ENCODE data around the gene ACP7. TPM values are rescaled to one million over a fixed set of nuclear protein-coding genes. Genes with fewer than 3 reads are reported as not detected.

ACP7 gene
- total and polyA plus RNA-seq, 2 experiments from 2014 or later: 0.27 to 0.45 TPM

GRCh38 chr19:39080431-39080830 is 3.7 kb upstream of the ACP7 start (continued):
- TF ChIP-seq, protein P1, sequence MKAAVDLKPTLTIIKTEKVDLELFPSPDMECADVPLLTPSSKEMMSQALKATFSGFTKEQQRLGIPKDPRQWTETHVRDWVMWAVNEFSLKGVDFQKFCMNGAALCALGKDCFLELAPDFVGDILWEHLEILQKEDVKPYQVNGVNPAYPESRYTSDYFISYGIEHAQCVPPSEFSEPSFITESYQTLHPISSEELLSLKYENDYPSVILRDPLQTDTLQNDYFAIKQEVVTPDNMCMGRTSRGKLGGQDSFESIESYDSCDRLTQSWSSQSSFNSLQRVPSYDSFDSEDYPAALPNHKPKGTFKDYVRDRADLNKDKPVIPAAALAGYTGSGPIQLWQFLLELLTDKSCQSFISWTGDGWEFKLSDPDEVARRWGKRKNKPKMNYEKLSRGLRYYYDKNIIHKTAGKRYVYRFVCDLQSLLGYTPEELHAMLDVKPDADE (IDR thresholded peaks at IDR 0.05): no peak
- TF ChIP-seq ZNF331 (CRISPR knock-in tag; IDR thresholded peaks at IDR 0.05; ENCODE audit: low read depth) (no peak), STAT1 (IDR thresholded peaks at IDR 0.05; ENCODE audit: unreplicated experiment) (no peak), POLR2AphosphoS5 (IDR thresholded peaks at IDR 0.05; ENCODE audit: low read depth) (no peak)

- DNase-seq (ENCODE audit: low spot score): no peak
- peaks cover 19% of the 10 kb centered on the region for H3K4me1 Mint-ChIP-seq
- peaks cover 38% of the 10 kb centered on the region for H3K27me3 Mint-ChIP-seq (ENCODE audit: insufficient read depth, low read depth, poor library complexity)
- TF ChIP-seq, protein P1 (IDR thresholded peaks at IDR 0.05): no peak
- TF ChIP-seq POLR2AphosphoS5 (IDR thresholded peaks at IDR 0.05; ENCODE audit: low read depth) (no peak), NANOG (IDR thresholded peaks at IDR 0.05; ENCODE audit: borderline replicate concordance) (no peak), EZH2phosphoT487 (IDR thresholded peaks at IDR 0.05; ENCODE audit: unreplicated experiment) (no peak), REST (IDR thresholded peaks at IDR 0.05; ENCODE audit: unreplicated experiment) (no peak), JUNB (IDR thresholded peaks at IDR 0.05; ENCODE audit: unreplicated experiment) (no peak), CREB1 (CRISPR knock-in tag; IDR thresholded peaks at IDR 0.05; ENCODE audit: low read depth) (no peak), EZH2 (IDR thresholded peaks at IDR 0.05; ENCODE audit: low read depth, unreplicated experiment) (no peak), ZNF114 (CRISPR knock-in tag; IDR thresholded peaks at IDR 0.05) (no peak), ZNF331 (CRISPR knock-in tag; IDR thresholded peaks at IDR 0.05; ENCODE audit: low read depth) (no peak)
- TF ChIP-seq, protein P2, sequence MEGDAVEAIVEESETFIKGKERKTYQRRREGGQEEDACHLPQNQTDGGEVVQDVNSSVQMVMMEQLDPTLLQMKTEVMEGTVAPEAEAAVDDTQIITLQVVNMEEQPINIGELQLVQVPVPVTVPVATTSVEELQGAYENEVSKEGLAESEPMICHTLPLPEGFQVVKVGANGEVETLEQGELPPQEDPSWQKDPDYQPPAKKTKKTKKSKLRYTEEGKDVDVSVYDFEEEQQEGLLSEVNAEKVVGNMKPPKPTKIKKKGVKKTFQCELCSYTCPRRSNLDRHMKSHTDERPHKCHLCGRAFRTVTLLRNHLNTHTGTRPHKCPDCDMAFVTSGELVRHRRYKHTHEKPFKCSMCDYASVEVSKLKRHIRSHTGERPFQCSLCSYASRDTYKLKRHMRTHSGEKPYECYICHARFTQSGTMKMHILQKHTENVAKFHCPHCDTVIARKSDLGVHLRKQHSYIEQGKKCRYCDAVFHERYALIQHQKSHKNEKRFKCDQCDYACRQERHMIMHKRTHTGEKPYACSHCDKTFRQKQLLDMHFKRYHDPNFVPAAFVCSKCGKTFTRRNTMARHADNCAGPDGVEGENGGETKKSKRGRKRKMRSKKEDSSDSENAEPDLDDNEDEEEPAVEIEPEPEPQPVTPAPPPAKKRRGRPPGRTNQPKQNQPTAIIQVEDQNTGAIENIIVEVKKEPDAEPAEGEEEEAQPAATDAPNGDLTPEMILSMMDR (conservative IDR thresholded peaks at IDR 0.05; ENCODE audit: low read depth in 2 of 2): no peak
Measured at GRCh38 chr19:39082167-39082566, 2.0 kb upstream of the ACP7 start.

More at GRCh38 chr19:39082167-39082566, 2.0 kb upstream of the ACP7 start:
- no peaks in the 10 kb centered on the region for H3K36me3 ChIP-seq (ENCODE audit: insufficient read depth)
- no peaks in the 10 kb centered on the region for H3F3A ChIP-seq (replicated peaks; ENCODE audit: low read depth)
- Mint-ChIP-seq H3K27ac (no peak overlapping the region), H3K36me3 (ENCODE audit: low read depth) (no peaks in the 10 kb centered on the region; the same call in 2 of the 3 replicates), H3K4me3 (no peak overlapping the region), H3K9me3 (no peaks in the 10 kb centered on the region)
- no peak for ATAC-seq
- H3K27me3 ChIP-seq (ENCODE audit: insufficient read depth): peaks cover 41% of the 10 kb centered on the region
- H4K20me1 ChIP-seq (replicated peaks; ENCODE audit: insufficient read depth): no peaks in the 10 kb centered on the region
- H3K9me2 ChIP-seq (ENCODE audit: insufficient read depth): no peaks in the 10 kb centered on the region
- H3K79me2 ChIP-seq (replicated peaks; ENCODE audit: insufficient read depth): no peaks in the 10 kb centered on the region
- no peak overlapping the region for H3K27ac ChIP-seq (ENCODE audit: low read depth)
- H3K4me2 ChIP-seq: no peak overlapping the region
- no peak overlapping the region for H2AFZ ChIP-seq
- H3K4me3 ChIP-seq: no peak overlapping the region
- H3K4me1 ChIP-seq (ENCODE audit: insufficient read depth): peaks cover 15% of the 10 kb centered on the region
